Heart left ventricle (tissue), 13 donors: Measurements from ENCODE around the gene PHLDA2.

Experiments used
- POLR2A ChIP-seq, 2 donors: fragments of 450-650 bp; IDR thresholded peaks; one replicate each; pipeline ENCODE4 v1.6.1; 2017; ENCODE audit warnings: antibody characterized with exemption in 2 of 2, mild to moderate bottlenecking in 2 of 2, moderate library complexity in 2 of 2
- TF ChIP-seq, protein P1 (sequence below), 12 donors: fragments of 200-600 bp; sonication (generic) in 4 of 12; IDR thresholded peaks; one replicate each; pipeline versions ENCODE4 v1.5.0 to v1.8.0; 2018 to 2022; ENCODE audit warnings: antibody characterized with exemption in 12 of 12, mild to moderate bottlenecking in 5 of 12
- donor health status: ischemic (EF 13 %, LVEDD 7.1; RV severe dilation, severe dysfunction).
- donor health status: DM: no; HTN: yes; CAD: no.
- donor health status: DM: no; HTN: no; CAD: no.
- donor health status: ischemic (EF 25% LVEDD 6.9; RV normal size, moderate dysfunction).
- donor health status: ischemic (EF 25% LVEDD 5.7; RV mildly dilated, moderate dysfunction).
- donor health status: ischemic (EF 35%, LVEDD 5.7; RV mildly dilated, moderate dysfunction).
- donor health status: nonischemic (EF 11% LVEDD 7.7; RV severe dilation, severe dysfunction).
- donor health status: DM: yes; HTN: yes; CAD: no.
- donor health status: PGD.
- donor health status: ischemic (EF 29% LVEDD 5.4; RV normal size, mild dysfunction).
- donor health status: nonischemic (EF 23%, LVEDD 6.1; RV moderate dilation, normal function).

- TF ChIP-seq, protein P1, sequence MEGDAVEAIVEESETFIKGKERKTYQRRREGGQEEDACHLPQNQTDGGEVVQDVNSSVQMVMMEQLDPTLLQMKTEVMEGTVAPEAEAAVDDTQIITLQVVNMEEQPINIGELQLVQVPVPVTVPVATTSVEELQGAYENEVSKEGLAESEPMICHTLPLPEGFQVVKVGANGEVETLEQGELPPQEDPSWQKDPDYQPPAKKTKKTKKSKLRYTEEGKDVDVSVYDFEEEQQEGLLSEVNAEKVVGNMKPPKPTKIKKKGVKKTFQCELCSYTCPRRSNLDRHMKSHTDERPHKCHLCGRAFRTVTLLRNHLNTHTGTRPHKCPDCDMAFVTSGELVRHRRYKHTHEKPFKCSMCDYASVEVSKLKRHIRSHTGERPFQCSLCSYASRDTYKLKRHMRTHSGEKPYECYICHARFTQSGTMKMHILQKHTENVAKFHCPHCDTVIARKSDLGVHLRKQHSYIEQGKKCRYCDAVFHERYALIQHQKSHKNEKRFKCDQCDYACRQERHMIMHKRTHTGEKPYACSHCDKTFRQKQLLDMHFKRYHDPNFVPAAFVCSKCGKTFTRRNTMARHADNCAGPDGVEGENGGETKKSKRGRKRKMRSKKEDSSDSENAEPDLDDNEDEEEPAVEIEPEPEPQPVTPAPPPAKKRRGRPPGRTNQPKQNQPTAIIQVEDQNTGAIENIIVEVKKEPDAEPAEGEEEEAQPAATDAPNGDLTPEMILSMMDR (IDR thresholded peaks at IDR 0.05), result no peak
- no peak for TF ChIP-seq POLR2A (IDR thresholded peaks at IDR 0.05)
Observed at GRCh38 chr11:2955906-2956476, 26.8 kb upstream of the PHLDA2 start.
